Trophoblast cell (in vitro differentiated cells and primary cell): ENCODE measurements around the gene TLE3.
A peak's percentile ranks its signal among the peaks of the same experiment; 100 is the strongest.

ENCODE experiments used
- DNase-seq, 2 donors: peaks; one replicate each; pipeline ENCODE4 v3.0.0-alpha.2; 2016
- H2AFZ ChIP-seq: 2 replicates; pipeline ENCODE4 v1.6.1; 2013; ENCODE audit warnings: low read length, moderate library complexity, mild to moderate bottlenecking; ENCODE audit not compliant: insufficient read depth, poor library complexity
- H2AK5ac ChIP-seq: 2 replicates; pipeline ENCODE4 v1.6.1; 2013; ENCODE audit warnings: mild to moderate bottlenecking, low read length
- H2BK120ac ChIP-seq: 2 replicates; pipeline ENCODE4 v1.6.1; 2013; ENCODE audit warnings: low read length, mild to moderate bottlenecking, moderate library complexity; ENCODE audit not compliant: insufficient read depth, poor library complexity
- H2BK12ac ChIP-seq: 2 replicates; pipeline ENCODE4 v1.6.1; 2013; ENCODE audit warnings: mild to moderate bottlenecking, low read length, moderate library complexity
- H2BK5ac ChIP-seq: 2 replicates; pipeline ENCODE4 v1.6.1; 2013; ENCODE audit warnings: low read length, low read depth, moderate library complexity, mild to moderate bottlenecking; ENCODE audit not compliant: poor library complexity
- H3K14ac ChIP-seq: 2 replicates; pipeline ENCODE4 v1.6.1; 2013; ENCODE audit warnings: mild to moderate bottlenecking, low read length
- H3K18ac ChIP-seq: 2 replicates; pipeline ENCODE4 v1.6.1; 2013; ENCODE audit warnings: mild to moderate bottlenecking, low read length
- H3K23ac ChIP-seq: 2 replicates; pipeline ENCODE4 v1.6.1; 2013; ENCODE audit warnings: low read length
- H3K27ac ChIP-seq: 2 replicates; pipeline ENCODE4 v1.5.1; 2013; ENCODE audit warnings: low read depth, mild to moderate bottlenecking, inconsistent platforms, low read length, moderate library complexity
- H3K27me3 ChIP-seq: 2 replicates; pipeline ENCODE4 v1.6.1; 2013; ENCODE audit warnings: inconsistent platforms, mild to moderate bottlenecking, low read length, moderate library complexity; ENCODE audit not compliant: insufficient read depth
- H3K36me3 ChIP-seq, 2 experiments: 1 replicate in 1 of 2; 2 replicates in 1 of 2; pipeline ENCODE4 v1.6.1; 2013; ENCODE audit warnings: low read length in 2 of 2, mild to moderate bottlenecking in 2 of 2, moderate library complexity in 1 of 2; ENCODE audit not compliant: insufficient read depth in 2 of 2, control insufficient read depth in 1 of 2
- H3K4ac ChIP-seq: 2 replicates; pipeline ENCODE4 v1.6.1; 2013; ENCODE audit warnings: low read depth, mild to moderate bottlenecking, low read length, moderate library complexity
- H3K4me1 ChIP-seq, 2 experiments: 1 replicate in 1 of 2; 2 replicates in 1 of 2; pipeline ENCODE4 v1.6.1; 2013; ENCODE audit warnings: low read length in 2 of 2, mild to moderate bottlenecking in 2 of 2, moderate library complexity in 1 of 2; ENCODE audit not compliant: insufficient read depth in 2 of 2, control insufficient read depth in 1 of 2
- H3K4me2 ChIP-seq: 2 replicates; pipeline ENCODE4 v1.6.1; 2013; ENCODE audit warnings: inconsistent platforms, mild to moderate bottlenecking, low read length, moderate library complexity
- H3K4me3 ChIP-seq: 2 replicates; pipeline ENCODE4 v1.5.1; 2013; ENCODE audit warnings: mild to moderate bottlenecking, low read depth, low read length, inconsistent platforms
- H3K79me1 ChIP-seq: one replicate; pipeline ENCODE4 v1.6.1; 2013; ENCODE audit warnings: low read length
- H3K79me2 ChIP-seq: 2 replicates; pipeline ENCODE4 v1.6.1; 2013; ENCODE audit warnings: low read length, mild to moderate bottlenecking; ENCODE audit not compliant: control insufficient read depth, insufficient read depth, poor library complexity
- H3K9ac ChIP-seq: 2 replicates; pipeline ENCODE4 v1.6.1; 2013; ENCODE audit warnings: mild to moderate bottlenecking, low read length
- H3K9me3 ChIP-seq: 2 replicates; pipeline ENCODE4 v1.6.1; 2013; ENCODE audit warnings: low read depth, mild to moderate bottlenecking, control low read depth, inconsistent platforms, low read length; ENCODE audit not compliant: insufficient read depth
- H4K12ac ChIP-seq: 2 replicates; pipeline ENCODE4 v1.6.1; 2013; ENCODE audit warnings: low read depth, mild to moderate bottlenecking, low read length, moderate library complexity
- H4K8ac ChIP-seq: 2 replicates; pipeline ENCODE4 v1.6.1; 2013; ENCODE audit warnings: low read depth, mild to moderate bottlenecking, low read length, moderate library complexity
- H4K91ac ChIP-seq: one replicate; pipeline ENCODE4 v1.6.1; 2013; ENCODE audit warnings: low read depth, mild to moderate bottlenecking, low read length, moderate library complexity
- WGBS: extraction: QIAGEN DNeasy Blood & Tissue Kit; methylation state at CpG from one replicate; pipeline ENCODE4 v1.1.7; 2013; ENCODE audit warnings: missing lambda C conversion rate; ENCODE audit not compliant: insufficient read length, insufficient coverage; ENCODE audit errors: extremely low coverage; 5-methylcytosine and 5-hydroxymethylcytosine counted together

The TLE3 gene

GRCh38 chr15:70066004-70066403 lies 31.7 kb downstream of the TLE3 start:
- no peak overlapping the region for H4K8ac ChIP-seq
- H4K91ac ChIP-seq, result no peak overlapping the region
- no CpG with 5 or more reads among the region's 12 CpGs for WGBS

GRCh38 chr15:70065006-70065722 lies 32.6 kb downstream of the TLE3 start:
- Histone ChIP-seq H2BK120ac (no peak overlapping the region), H2BK5ac (no peak overlapping the region), H3K4me2 (no peak overlapping the region), H3K27me3 (no peaks in the 10 kb centered on the region), H3K9me3 (peaks cover 3% of the 10 kb centered on the region), H4K91ac (no peak overlapping the region), H3K27ac (no peak overlapping the region), H2AFZ (no peak overlapping the region), H3K9ac (no peak overlapping the region), H2BK12ac (no peak overlapping the region), H3K79me1 (no peaks in the 10 kb centered on the region), H3K14ac (no peak overlapping the region), H3K4me3 (no peak overlapping the region), H4K8ac (no peak overlapping the region), H3K79me2 (peaks cover 1% of the 10 kb centered on the region), H3K4me1 (peaks cover 0 to 3% of the 10 kb centered on the region in 2 experiments), H2AK5ac (no peak overlapping the region), H4K12ac (no peak overlapping the region), H3K4ac (no peak overlapping the region), H3K23ac (no peak overlapping the region), H3K36me3 (peaks cover 68 to 89% of the 10 kb centered on the region in 2 experiments), H3K18ac (no peak overlapping the region)
- no peak for DNase-seq
- no CpG with 5 or more reads among the region's 6 CpGs for WGBS

More at GRCh38 chr15:70066004-70066403, 31.7 kb downstream of the TLE3 start:
- no peak overlapping the region for H2BK120ac ChIP-seq
- no peak overlapping the region for H3K14ac ChIP-seq
- H3K4ac ChIP-seq, result no peak overlapping the region
- no peak overlapping the region for H2BK5ac ChIP-seq
- H2BK12ac ChIP-seq, result no peak overlapping the region
- H3K4me1 ChIP-seq, result peaks cover 0 to 3% of the 10 kb centered on the region in 2 experiments
- no peak overlapping the region for H4K12ac ChIP-seq
- no peak overlapping the region for H3K23ac ChIP-seq
- H2AK5ac ChIP-seq, result no peak overlapping the region
- H3K18ac ChIP-seq, result peak overlapping the region; percentile 57
- H2AFZ ChIP-seq, result no peak overlapping the region
- H3K9ac ChIP-seq, result no peak overlapping the region
- H3K79me2 ChIP-seq, result peaks cover 1% of the 10 kb centered on the region
- H3K79me1 ChIP-seq, result no peaks in the 10 kb centered on the region
- no peak overlapping the region for H3K27ac ChIP-seq
- peaks cover 3% of the 10 kb centered on the region for H3K9me3 ChIP-seq
- H3K4me2 ChIP-seq, result no peak overlapping the region
- H3K36me3 ChIP-seq, result peaks cover 64 to 88% of the 10 kb centered on the region in 2 experiments
- no peak overlapping the region for H3K4me3 ChIP-seq
- no peak for DNase-seq
- H3K27me3 ChIP-seq, result no peaks in the 10 kb centered on the region

DNA sequence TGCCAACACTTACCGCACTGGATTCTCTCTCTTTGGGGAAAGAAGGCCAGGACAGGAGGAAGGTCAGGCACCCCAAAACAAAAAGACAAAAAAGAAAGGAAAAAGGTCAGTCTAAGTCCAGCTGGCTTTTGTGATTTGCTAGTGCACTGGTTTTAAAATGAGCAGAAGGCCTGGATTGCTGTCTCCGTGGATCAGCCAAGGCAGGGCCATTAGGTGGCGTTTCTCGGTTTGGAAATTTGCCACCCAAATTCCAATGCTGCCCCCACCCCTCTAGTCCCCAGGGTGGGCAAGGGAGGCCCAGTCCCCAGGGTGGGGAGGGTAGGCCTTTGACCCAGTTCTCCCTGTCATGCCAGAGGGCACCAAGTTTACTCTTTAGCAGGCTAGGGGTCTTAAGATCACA lies 33.3 kb downstream of the TLE3 start:
- Histone ChIP-seq H3K14ac (no peak overlapping the region), H4K8ac (no peak overlapping the region), H3K79me1 (no peaks in the 10 kb centered on the region), H4K12ac (no peak overlapping the region), H3K23ac (no peak overlapping the region), H3K4ac (no peak overlapping the region), H2AFZ (no peak overlapping the region), H3K27ac (no peak overlapping the region), H3K4me3 (no peak overlapping the region), H2BK120ac (no peak overlapping the region), H3K27me3 (no peaks in the 10 kb centered on the region), H3K9ac (no peak overlapping the region), H4K91ac (no peak overlapping the region), H2BK12ac (no peak overlapping the region), H3K36me3 (peaks cover 71 to 89% of the 10 kb centered on the region in 2 experiments), H3K4me2 (no peak overlapping the region), H3K4me1 (peaks cover 0 to 3% of the 10 kb centered on the region in 2 experiments), H3K9me3 (peaks cover 3% of the 10 kb centered on the region), H2BK5ac (no peak overlapping the region), H2AK5ac (no peak overlapping the region), H3K79me2 (peaks cover 1% of the 10 kb centered on the region), H3K18ac (no peak overlapping the region)
- no peak for DNase-seq
- WGBS, result no CpG with 5 or more reads among the region's 4 CpGs

DNA sequence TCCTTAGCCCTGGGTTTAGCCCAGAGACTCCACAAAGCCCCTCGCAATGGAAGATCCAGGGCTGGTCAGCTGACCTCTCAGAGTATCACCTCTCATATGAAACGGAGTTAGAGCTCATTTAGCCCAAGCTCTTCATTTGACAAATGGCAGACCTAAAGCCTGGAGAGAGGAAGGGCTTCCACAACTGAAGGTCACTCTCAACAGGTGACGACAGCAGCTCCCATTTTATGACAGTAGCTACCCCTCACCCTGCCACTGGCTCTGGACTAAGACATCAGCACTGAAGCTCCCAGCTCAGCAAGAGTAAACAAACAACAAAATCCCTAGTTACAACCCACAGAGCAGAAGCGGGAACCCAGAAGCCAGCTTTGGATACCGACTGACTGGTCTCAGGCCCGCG lies 33.7 kb downstream of the TLE3 start:
- WGBS, result no CpG with 5 or more reads among the region's 7 CpGs
- Histone ChIP-seq H2BK5ac (no peak overlapping the region), H3K9me3 (peaks cover 3% of the 10 kb centered on the region), H3K27me3 (no peaks in the 10 kb centered on the region), H2AFZ (no peak overlapping the region), H2BK120ac (no peak overlapping the region), H3K23ac (no peak overlapping the region), H3K18ac (no peak overlapping the region), H4K91ac (no peak overlapping the region), H3K4me2 (no peak overlapping the region), H2AK5ac (no peak overlapping the region), H2BK12ac (no peak overlapping the region), H3K4me1 (peaks cover 0 to 3% of the 10 kb centered on the region in 2 experiments), H3K36me3 (peaks cover 72 to 89% of the 10 kb centered on the region in 2 experiments), H3K27ac (no peak overlapping the region), H3K14ac (no peak overlapping the region), H3K79me2 (peaks cover 1% of the 10 kb centered on the region), H3K4me3 (no peak overlapping the region), H3K4ac (no peak overlapping the region), H3K79me1 (no peaks in the 10 kb centered on the region), H4K8ac (no peak overlapping the region), H3K9ac (no peak overlapping the region), H4K12ac (no peak overlapping the region)
- no peak for DNase-seq
